Measurements from ENCODE around the gene AKAP13.

DNA sequence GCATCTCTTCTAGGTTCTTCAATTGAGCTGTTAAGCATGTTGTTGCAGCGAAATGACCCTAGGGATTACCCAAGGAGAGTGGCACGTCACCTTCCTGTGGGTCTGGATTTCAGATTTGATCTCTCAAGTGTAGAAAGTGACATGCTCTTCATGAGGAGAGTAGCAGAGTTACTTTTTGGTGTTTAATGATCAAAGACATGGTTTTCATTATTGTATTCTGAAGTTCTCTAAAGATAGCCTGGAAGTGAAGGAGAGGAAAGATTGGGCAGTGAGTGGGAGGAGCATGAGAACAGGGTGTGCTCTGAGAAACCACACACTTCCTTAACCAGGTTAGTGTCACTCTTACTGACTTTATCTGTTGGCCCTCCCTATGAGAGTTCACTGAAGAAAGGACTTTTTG, 153.6 kb downstream of the AKAP13 start:
- TF ChIP-seq, protein P1, sequence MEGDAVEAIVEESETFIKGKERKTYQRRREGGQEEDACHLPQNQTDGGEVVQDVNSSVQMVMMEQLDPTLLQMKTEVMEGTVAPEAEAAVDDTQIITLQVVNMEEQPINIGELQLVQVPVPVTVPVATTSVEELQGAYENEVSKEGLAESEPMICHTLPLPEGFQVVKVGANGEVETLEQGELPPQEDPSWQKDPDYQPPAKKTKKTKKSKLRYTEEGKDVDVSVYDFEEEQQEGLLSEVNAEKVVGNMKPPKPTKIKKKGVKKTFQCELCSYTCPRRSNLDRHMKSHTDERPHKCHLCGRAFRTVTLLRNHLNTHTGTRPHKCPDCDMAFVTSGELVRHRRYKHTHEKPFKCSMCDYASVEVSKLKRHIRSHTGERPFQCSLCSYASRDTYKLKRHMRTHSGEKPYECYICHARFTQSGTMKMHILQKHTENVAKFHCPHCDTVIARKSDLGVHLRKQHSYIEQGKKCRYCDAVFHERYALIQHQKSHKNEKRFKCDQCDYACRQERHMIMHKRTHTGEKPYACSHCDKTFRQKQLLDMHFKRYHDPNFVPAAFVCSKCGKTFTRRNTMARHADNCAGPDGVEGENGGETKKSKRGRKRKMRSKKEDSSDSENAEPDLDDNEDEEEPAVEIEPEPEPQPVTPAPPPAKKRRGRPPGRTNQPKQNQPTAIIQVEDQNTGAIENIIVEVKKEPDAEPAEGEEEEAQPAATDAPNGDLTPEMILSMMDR (IDR thresholded peaks at IDR 0.05): no peak
- TF ChIP-seq ZFX (IDR thresholded peaks at IDR 0.05; ENCODE audit: borderline replicate concordance): no peak

Measured in 22Rv1 (cell line).